Activated T-helper 2 cell treated with anti-CD3 and anti-CD28 coated beads, Interferon-gamma antibody, Interleukin-2, Interleukin-4, amounts not matched to agents 10 μg/mL and 5 μg/mL and 100 μg/mL, durations not matched to agents 14 hours and 24 hours and 36 hours (primary cell): ENCODE measurements around the gene BMX. TPM values are rescaled to one million over a fixed set of nuclear protein-coding genes. Genes with fewer than 3 reads are reported as not detected.

Source experiments
- DNase-seq: peaks from one replicate; pipeline ENCODE4 v3.0.0; 2021; ENCODE audit warnings: low spot score
- H3K27ac Mint-ChIP-seq: one replicate; pipeline ENCODE4 v1.8.0; 2021; ENCODE audit warnings: mixed read lengths
- H3K27me3 Mint-ChIP-seq: one replicate; pipeline ENCODE4 v1.8.0; 2021; ENCODE audit warnings: low read depth, mixed read lengths
- H3K36me3 Mint-ChIP-seq: one replicate; pipeline ENCODE4 v1.8.0; 2021; ENCODE audit warnings: low read depth, mixed read lengths
- H3K4me1 Mint-ChIP-seq: one replicate; pipeline ENCODE4 v1.8.0; 2021; ENCODE audit warnings: low read depth, mixed read lengths
- H3K4me3 Mint-ChIP-seq: one replicate; pipeline ENCODE4 v1.8.0; 2021; ENCODE audit warnings: low read depth, mild to moderate bottlenecking, moderate library complexity, mixed read lengths
- H3K9me3 Mint-ChIP-seq: one replicate; pipeline ENCODE4 v1.8.0; 2021; ENCODE audit warnings: mixed read lengths
- intact Hi-C: fragments of 100-400 bp; cut with micrococcal nuclease; formaldehyde crosslinking; loops from one replicate; pipeline ENCODE4 v1.15.1; 2023
- total RNA-seq: library from RNA; stranded (reverse); gene quantifications from 2 replicates; pipeline ENCODE4 v1.2.3, GENCODE V29; 2022

The BMX gene
- total RNA-seq, 1 donor from 2014 or later, result not detected

GRCh38 chrX:15560924-15561323 lies 60.3 kb downstream of the BMX start:
- Mint-ChIP-seq H3K4me1 (no peaks in the 10 kb centered on the region), H3K9me3 (no peaks in the 10 kb centered on the region), H3K36me3 (no peaks in the 10 kb centered on the region), H3K27me3 (peaks cover 2% of the 10 kb centered on the region), H3K4me3 (no peak overlapping the region), H3K27ac (no peak overlapping the region)
- intact Hi-C loops, result no loop called here
- no peak for DNase-seq

GRCh38 chrX:15563056-15563455 lies 62.4 kb downstream of the BMX start:
- Mint-ChIP-seq H3K4me1 (no peaks in the 10 kb centered on the region), H3K4me3 (no peak overlapping the region), H3K27ac (no peak overlapping the region), H3K36me3 (no peaks in the 10 kb centered on the region), H3K9me3 (no peaks in the 10 kb centered on the region), H3K27me3 (peaks cover 2% of the 10 kb centered on the region)
- no peak for DNase-seq
- intact Hi-C loops, result no loop called here

- Mint-ChIP-seq H3K4me1 (no peaks in the 10 kb centered on the region), H3K27me3 (peaks cover 5% of the 10 kb centered on the region), H3K36me3 (no peaks in the 10 kb centered on the region), H3K9me3 (no peaks in the 10 kb centered on the region), H3K27ac (no peak overlapping the region), H3K4me3 (no peak overlapping the region)
- peak; percentile 9 for DNase-seq
- intact Hi-C loops, result loop anchor here (1.0 kb wide), 2 partner anchors 67 to 94 kb away; no protein-coding TSS in a partner anchor
These were observed 64.5 kb downstream of the BMX start for GRCh38 chrX:15564981-15565579.

- no peaks in the 10 kb centered on the region for H3K4me1 Mint-ChIP-seq
- H3K4me3 Mint-ChIP-seq, result no peak overlapping the region
- DNase-seq, result no peak
- intact Hi-C loops, result no loop called here
- no peaks in the 10 kb centered on the region for H3K36me3 Mint-ChIP-seq
- peaks cover 6% of the 10 kb centered on the region for H3K27me3 Mint-ChIP-seq
- H3K27ac Mint-ChIP-seq, result no peak overlapping the region
- no peaks in the 10 kb centered on the region for H3K9me3 Mint-ChIP-seq
These were observed 65.6 kb downstream of the BMX start for GRCh38 chrX:15566244-15566643.

- Mint-ChIP-seq H3K36me3 (no peaks in the 10 kb centered on the region), H3K4me1 (no peaks in the 10 kb centered on the region), H3K27me3 (peaks cover 6% of the 10 kb centered on the region), H3K4me3 (no peak overlapping the region), H3K27ac (no peak overlapping the region), H3K9me3 (no peaks in the 10 kb centered on the region)
- intact Hi-C loops, result no loop called here
- DNase-seq, result no peak
These were observed 66.7 kb downstream of the BMX start for GRCh38 chrX:15567267-15567666.

- no peaks in the 10 kb centered on the region for H3K4me1 Mint-ChIP-seq
- H3K9me3 Mint-ChIP-seq, result no peaks in the 10 kb centered on the region
- no peak overlapping the region for H3K4me3 Mint-ChIP-seq
- peaks cover 6% of the 10 kb centered on the region for H3K27me3 Mint-ChIP-seq
- H3K36me3 Mint-ChIP-seq, result no peaks in the 10 kb centered on the region
- no peak overlapping the region for H3K27ac Mint-ChIP-seq
- intact Hi-C loops, result no loop called here
- no peak for DNase-seq
These were observed 67.4 kb downstream of the BMX start for GRCh38 chrX:15567886-15568616.

- Mint-ChIP-seq H3K27ac (no peak overlapping the region), H3K9me3 (no peaks in the 10 kb centered on the region), H3K27me3 (peaks cover 11% of the 10 kb centered on the region), H3K4me3 (no peak overlapping the region), H3K36me3 (no peaks in the 10 kb centered on the region), H3K4me1 (no peaks in the 10 kb centered on the region)
- DNase-seq, result no peak
- intact Hi-C loops, result no loop called here
These were observed 69.5 kb downstream of the BMX start for GRCh38 chrX:15570145-15570544.

GRCh38 chrX:15574017-15574416 lies 73.4 kb downstream of the BMX start:
- intact Hi-C loops, result no loop called here
- H3K36me3 Mint-ChIP-seq, result no peaks in the 10 kb centered on the region

GRCh38 chrX:15576019-15576418 lies 75.4 kb downstream of the BMX start:
- no peak for DNase-seq

More at GRCh38 chrX:15574017-15574416, 73.4 kb downstream of the BMX start:
- Mint-ChIP-seq H3K9me3 (no peaks in the 10 kb centered on the region), H3K4me1 (no peaks in the 10 kb centered on the region), H3K27me3 (peaks cover 11% of the 10 kb centered on the region), H3K27ac (no peak overlapping the region), H3K4me3 (no peak overlapping the region)
- no peak for DNase-seq

GRCh38 chrX:15579778-15580747 lies 79.5 kb downstream of the BMX start:
- Mint-ChIP-seq H3K27me3 (peaks cover 3% of the 10 kb centered on the region), H3K4me3 (no peak overlapping the region), H3K27ac (no peak overlapping the region), H3K36me3 (no peaks in the 10 kb centered on the region), H3K9me3 (no peaks in the 10 kb centered on the region), H3K4me1 (no peaks in the 10 kb centered on the region)
- intact Hi-C loops, result no loop called here
- DNase-seq, result no peak

More at GRCh38 chrX:15576019-15576418, 75.4 kb downstream of the BMX start:
- H3K36me3 Mint-ChIP-seq, result no peaks in the 10 kb centered on the region
- H3K4me1 Mint-ChIP-seq, result no peaks in the 10 kb centered on the region
- H3K27ac Mint-ChIP-seq, result no peak overlapping the region
- intact Hi-C loops, result no loop called here
- no peaks in the 10 kb centered on the region for H3K9me3 Mint-ChIP-seq
- peaks cover 10% of the 10 kb centered on the region for H3K27me3 Mint-ChIP-seq
- H3K4me3 Mint-ChIP-seq, result no peak overlapping the region

- intact Hi-C loops, result no loop called here
- H3K36me3 Mint-ChIP-seq, result no peaks in the 10 kb centered on the region
- no peak overlapping the region for H3K4me3 Mint-ChIP-seq
- DNase-seq, result no peak
- H3K27me3 Mint-ChIP-seq, result peaks cover 8% of the 10 kb centered on the region
- no peaks in the 10 kb centered on the region for H3K9me3 Mint-ChIP-seq
- H3K4me1 Mint-ChIP-seq, result no peaks in the 10 kb centered on the region
- no peak overlapping the region for H3K27ac Mint-ChIP-seq
These were observed 93.8 kb downstream of the BMX start for GRCh38 chrX:15594371-15594770.

- Mint-ChIP-seq H3K27me3 (peaks cover 7% of the 10 kb centered on the region), H3K27ac (no peak overlapping the region), H3K36me3 (no peaks in the 10 kb centered on the region), H3K4me1 (no peaks in the 10 kb centered on the region), H3K9me3 (no peaks in the 10 kb centered on the region), H3K4me3 (no peak overlapping the region)
- intact Hi-C loops, result no loop called here
- no peak for DNase-seq
These were observed 97.4 kb downstream of the BMX start for GRCh38 chrX:15598026-15598425.
